Skeletal muscle tissue (tissue), 4 donors: ENCODE results near the gene PCDHGA4. TPM values are rescaled to one million over a fixed set of nuclear protein-coding genes. Genes with fewer than 3 reads are reported as not detected.
"Not testable (repeated sequence)": the region's sequence is repeated elsewhere in the genome, so short reads cannot be mapped to it uniquely, and the experiment has no call there.

Experiments used
- H3K27ac ChIP-seq: one replicate; pipeline ENCODE4 v1.7.0; 2013; ENCODE audit warnings: mild to moderate bottlenecking, low read depth, low read length, inconsistent platforms
- H3K27me3 ChIP-seq, 3 donors: one replicate each; pipeline ENCODE4 v1.7.0; 2013; ENCODE audit warnings: low read length in 3 of 3; ENCODE audit not compliant: control insufficient read depth in 3 of 3, insufficient read depth in 3 of 3
- H3K36me3 ChIP-seq, 3 donors: one replicate each; pipeline ENCODE4 v1.7.0; 2013; ENCODE audit warnings: low read length in 3 of 3; ENCODE audit not compliant: control insufficient read depth in 3 of 3, insufficient read depth in 3 of 3
- H3K4me1 ChIP-seq, 3 donors: one replicate each; pipeline ENCODE4 v1.7.0; 2013; ENCODE audit warnings: low read length in 3 of 3, mild to moderate bottlenecking in 3 of 3; ENCODE audit not compliant: control insufficient read depth in 3 of 3, insufficient read depth in 3 of 3
- H3K4me3 ChIP-seq, 3 donors: one replicate each; pipeline ENCODE4 v1.7.0; 2013; ENCODE audit warnings: low read length in 3 of 3
- H3K9ac ChIP-seq, 3 donors: one replicate each; pipeline ENCODE4 v1.7.0; 2013; ENCODE audit warnings: low read length in 3 of 3, mild to moderate bottlenecking in 3 of 3, moderate library complexity in 2 of 3, low read depth in 1 of 3
- H3K9me3 ChIP-seq, 3 donors: one replicate each; pipeline ENCODE4 v1.7.0; 2013; ENCODE audit warnings: low read length in 3 of 3; ENCODE audit not compliant: control insufficient read depth in 3 of 3
- total RNA-seq: library from RNA; depleted of rRNA; stranded (reverse); fragments of >200 nt; gene quantifications from one replicate; pipeline ENCODE4 v1.2.3, GENCODE V29; 2014
- donor health status: Osteomylitis.

PCDHGA4 gene
- total RNA-seq, 1 donor from 2014 or later = 1.0 TPM

GRCh38 chr5:141363952-141364660 lies 9.3 kb downstream of the PCDHGA4 start, which contains the start of gene PCDHGA5:
Gene PCDHGA5, plus strand, starts transcription at chr5:141364162. Its CDS starts 169 bp downstream, at chr5:141364331.
- H3K9ac ChIP-seq = no peak within 1 kb of the TSS
- H3K4me1 ChIP-seq = no peaks in the 10 kb centered on the region
- peaks cover 0 to 10% (median 7%) of the 10 kb centered on the region in 3 donors for H3K36me3 ChIP-seq
- H3K4me3 ChIP-seq = peak within 1 kb of the TSS in 2 of 3 donors; percentile 41 to 52
- H3K27me3 ChIP-seq = peaks cover 12 to 36% (median 16%) of the 10 kb centered on the region in 3 donors
- peaks cover 10 to 32% (median 29%) of the 10 kb centered on the region in 3 donors for H3K9me3 ChIP-seq
- H3K27ac ChIP-seq = no peak within 1 kb of the TSS

- Histone ChIP-seq H3K36me3 (peaks cover 0 to 15% (median 7%) of the 10 kb centered on the region in 3 donors), H3K9me3 (peaks cover 14 to 37% (median 28%) of the 10 kb centered on the region in 3 donors), H3K27me3 (peaks cover 12 to 26% (median 16%) of the 10 kb centered on the region in 3 donors), H3K4me1 (peaks cover 0 to 5% (median 0%) of the 10 kb centered on the region in 3 donors), H3K4me3 (peak overlapping the region in 1 of 3 donors; percentile 27), H3K27ac (no peak overlapping the region), H3K9ac (no peak overlapping the region)
These were observed 11.4 kb downstream of the PCDHGA4 start for GRCh38 chr5:141366016-141366896.

- Histone ChIP-seq H3K9me3 (peaks cover 30 to 44% (median 32%) of the 10 kb centered on the region in 3 donors), H3K27me3 (peaks cover 16 to 18% (median 17%) of the 10 kb centered on the region in 3 donors), H3K27ac (no peak within 1 kb of the TSS)
These were observed 15.4 kb downstream of the PCDHGA4 start, which contains the start of gene PCDHGB3 for GRCh38 chr5:141369994-141370848. Gene PCDHGB3, plus strand, starts transcription at chr5:141370242. Its CDS starts 153 bp downstream, at chr5:141370395.

GRCh38 chr5:141371572-141372475 lies 17.0 kb downstream of the PCDHGA4 start:
- H3K36me3 ChIP-seq = peaks cover 0 to 10% (median 2%) of the 10 kb centered on the region in 3 donors
- peaks cover 9 to 17% (median 10%) of the 10 kb centered on the region in 3 donors for H3K27me3 ChIP-seq
- H3K9me3 ChIP-seq = peaks cover 21 to 41% (median 28%) of the 10 kb centered on the region in 3 donors
- H3K4me3 ChIP-seq = peak overlapping the region; percentile 33 to 41 (median 36)
- no peak overlapping the region for H3K27ac ChIP-seq
- no peak overlapping the region for H3K9ac ChIP-seq
- peaks cover 0 to 11% (median 0%) of the 10 kb centered on the region in 3 donors for H3K4me1 ChIP-seq

More at GRCh38 chr5:141369994-141370848, 15.4 kb downstream of the PCDHGA4 start, which contains the start of gene PCDHGB3:
- peaks cover 0 to 14% (median 5%) of the 10 kb centered on the region in 3 donors for H3K36me3 ChIP-seq
- H3K4me3 ChIP-seq = peak within 1 kb of the TSS; percentile 55 to 61 (median 58)
- H3K4me1 ChIP-seq = peaks cover 0 to 11% (median 0%) of the 10 kb centered on the region in 3 donors
- peak within 1 kb of the TSS; percentile 34 to 54 (median 42) for H3K9ac ChIP-seq

GRCh38 chr5:141373673-141374317 lies 19.0 kb downstream of the PCDHGA4 start, which contains the start of gene PCDHGA6:
Gene PCDHGA6, plus strand, starts transcription at chr5:141373891. Its CDS starts 193 bp downstream, at chr5:141374084.
- H3K4me3 ChIP-seq = peak within 1 kb of the TSS; percentile 57 to 63 (median 61)
- H3K9me3 ChIP-seq = peaks cover 21 to 41% (median 26%) of the 10 kb centered on the region in 3 donors
- H3K27me3 ChIP-seq = peaks cover 9 to 17% (median 10%) of the 10 kb centered on the region in 3 donors
- H3K9ac ChIP-seq = peak within 1 kb of the TSS in 1 of 3 donors; percentile 33
- peaks cover 0 to 10% (median 2%) of the 10 kb centered on the region in 3 donors for H3K36me3 ChIP-seq
- H3K27ac ChIP-seq = no peak within 1 kb of the TSS
- H3K4me1 ChIP-seq = peaks cover 0 to 11% (median 0%) of the 10 kb centered on the region in 3 donors

- Histone ChIP-seq H3K4me3 (peak overlapping the region; percentile 41 to 61 (median 57)), H3K27me3 (peaks cover 9 to 17% (median 10%) of the 10 kb centered on the region in 3 donors), H3K9ac (no peak overlapping the region), H3K36me3 (peaks cover 0 to 10% (median 2%) of the 10 kb centered on the region in 3 donors), H3K4me1 (peaks cover 0 to 11% (median 0%) of the 10 kb centered on the region in 3 donors), H3K27ac (no peak overlapping the region), H3K9me3 (peaks cover 21 to 41% (median 24%) of the 10 kb centered on the region in 3 donors)
These were observed 19.8 kb downstream of the PCDHGA4 start for GRCh38 chr5:141374627-141375026.

- H3K27me3 ChIP-seq = peaks cover 9 to 17% (median 10%) of the 10 kb centered on the region in 3 donors
- H3K36me3 ChIP-seq, H3K9ac ChIP-seq, H3K4me3 ChIP-seq, H3K27ac ChIP-seq: not testable (repeated sequence)
- H3K9me3 ChIP-seq = peaks cover 21 to 36% (median 21%) of the 10 kb centered on the region in 3 donors
- H3K4me1 ChIP-seq = peaks cover 0 to 10% (median 0%) of the 10 kb centered on the region in 3 donors
These were observed 20.8 kb downstream of the PCDHGA4 start for GRCh38 chr5:141375444-141376155.
